Spleen (tissue), 7 donors: Measurements from ENCODE around the gene LYRM4.

Experiments used
- CTCF ChIP-seq, 11 experiments: fragments of 200-600 bp in 7 of 11; fragments of 450-650 bp in 4 of 11; sonication (generic) in 4 of 11; IDR thresholded peaks in 8 of 11; conservative IDR thresholded peaks in 3 of 11; 1 replicate in 7 of 11; 2 replicates in 4 of 11; pipeline versions ENCODE4 v1.4.0 to v1.8.0; 2016 to 2021; ENCODE audit warnings: antibody characterized with exemption in 11 of 11, inconsistent platforms in 4 of 11, mild to moderate bottlenecking in 1 of 11
- POLR2A ChIP-seq, 3 donors: fragments of 450-650 bp; IDR thresholded peaks; one replicate each; pipeline ENCODE4 v1.5.1; 2017; ENCODE audit warnings: antibody characterized with exemption in 3 of 3, mild to moderate bottlenecking in 1 of 3
- POLR2AphosphoS5 ChIP-seq, 3 donors: sonication (generic); formaldehyde crosslinking; IDR thresholded peaks; one replicate each; pipeline ENCODE4 v1.5.1; 2017; ENCODE audit warnings: antibody characterized with exemption in 3 of 3
- donor health status: DM: no; HTN: no; CAD: no; lungs with moderate emphysema.
- donor health status: DM: no; HTN: no; CAD: no.
- donor health status: DM: no; HTN: no; CAD: no.

GRCh38 chr6:5305968-5306626 is 45.3 kb upstream of the LYRM4 start:
- TF ChIP-seq CTCF (IDR thresholded peaks at IDR 0.05 in 8 of 11, conservative IDR thresholded peaks at IDR 0.05 in 3 of 11) (no peak), POLR2A (IDR thresholded peaks at IDR 0.05) (no peak), POLR2AphosphoS5 (IDR thresholded peaks at IDR 0.05) (no peak)
